Brain microvascular endothelial cell (primary cell): ENCODE results near the gene ALPG.
"Not testable (repeated sequence)": the region's sequence is repeated elsewhere in the genome, so short reads cannot be mapped to it uniquely, and the experiment has no call there.

ENCODE experiments used
- DNase-seq: peaks from one replicate; pipeline ENCODE4 v3.0.0-alpha.2; 2020
- H3K27ac ChIP-seq: fragments of 250-450 bp; sonication (Bioruptor Pico); 2 replicates; pipeline ENCODE4 v1.5.1; 2020; ENCODE audit warnings: mild to moderate bottlenecking, moderate library complexity
- H3K27me3 ChIP-seq: fragments of 250-450 bp; sonication (Bioruptor Pico); replicated peaks from 2 replicates; pipeline ENCODE4 v1.5.1; 2020; ENCODE audit warnings: mild to moderate bottlenecking
- H3K36me3 ChIP-seq: fragments of 250-450 bp; sonication (Bioruptor Pico); replicated peaks from 2 replicates; pipeline ENCODE4 v1.5.1; 2020; ENCODE audit warnings: mild to moderate bottlenecking
- H3K4me3 ChIP-seq: 2 replicates; pipeline ENCODE4 v1.5.1; 2011; ENCODE audit warnings: low read depth, mild to moderate bottlenecking, control low read depth, low read length, moderate library complexity
- CTCF ChIP-seq: IDR thresholded peaks from 2 replicates; pipeline ENCODE4 v1.5.1; 2011; ENCODE audit warnings: low read depth, mild to moderate bottlenecking, moderate library complexity, low read length, control low read depth, inconsistent platforms; ENCODE audit errors: missing control alignments
- in situ Hi-C: cut with HindIII; loops from 2 replicates; pipeline ENCODE4 v1.10.0; 2017; ENCODE audit warnings: low sequenced_read_pairs, low pct_ligation_motif_present

ALPG gene

GRCh38 chr2:232396683-232397082 lies 10.0 kb upstream of the ALPG start:
- in situ Hi-C loops: no loop called here
- TF ChIP-seq CTCF: no peak
- no peak overlapping the region for H3K4me3 ChIP-seq
- no peak for DNase-seq
- H3K27me3 ChIP-seq: no peaks in the 10 kb centered on the region
- no peak overlapping the region for H3K27ac ChIP-seq
- no peaks in the 10 kb centered on the region for H3K36me3 ChIP-seq

GRCh38 chr2:232398293-232399034 lies 8.2 kb upstream of the ALPG start:
- in situ Hi-C loops: no loop called here
- no peaks in the 10 kb centered on the region for H3K36me3 ChIP-seq
- H3K4me3 ChIP-seq: no peak overlapping the region
- no peak for TF ChIP-seq CTCF
- DNase-seq: no peak
- no peak overlapping the region for H3K27ac ChIP-seq
- no peaks in the 10 kb centered on the region for H3K27me3 ChIP-seq

GRCh38 chr2:232400256-232401015 lies 6.2 kb upstream of the ALPG start:
- DNase-seq: no peak
- H3K27me3 ChIP-seq: no peaks in the 10 kb centered on the region
- in situ Hi-C loops: no loop called here
- no peak for TF ChIP-seq CTCF
- no peak overlapping the region for H3K4me3 ChIP-seq
- H3K36me3 ChIP-seq: no peaks in the 10 kb centered on the region
- H3K27ac ChIP-seq: no peak overlapping the region

GRCh38 chr2:232402518-232402917 lies 4.1 kb upstream of the ALPG start:
- Histone ChIP-seq H3K27ac (no peak overlapping the region), H3K27me3 (no peaks in the 10 kb centered on the region), H3K4me3 (no peak overlapping the region), H3K36me3 (no peaks in the 10 kb centered on the region)
- no peak for DNase-seq
- no peak for TF ChIP-seq CTCF
- in situ Hi-C loops: no loop called here

GRCh38 chr2:232405943-232406510 lies 617 bp upstream of the ALPG start:
- Histone ChIP-seq H3K4me3 (no peak overlapping the region), H3K36me3 (no peaks in the 10 kb centered on the region), H3K27me3 (peaks cover 2% of the 10 kb centered on the region), H3K27ac (no peak overlapping the region)
- in situ Hi-C loops: no loop called here
- no peak for TF ChIP-seq CTCF
- no peak for DNase-seq

- DNase-seq, H3K27me3 ChIP-seq, in situ Hi-C loops, H3K36me3 ChIP-seq, H3K4me3 ChIP-seq, H3K27ac ChIP-seq: not testable (repeated sequence)
These were observed 945 bp downstream of the ALPG start for GRCh38 chr2:232407428-232408150.

GRCh38 chr2:232408269-232408668 lies 1.6 kb downstream of the ALPG start:
- H3K36me3 ChIP-seq, in situ Hi-C loops, H3K27me3 ChIP-seq, H3K27ac ChIP-seq, H3K4me3 ChIP-seq, DNase-seq: not testable (repeated sequence)

- peaks cover 11% of the 10 kb centered on the region for H3K27me3 ChIP-seq
- H3K27ac ChIP-seq, in situ Hi-C loops, H3K36me3 ChIP-seq, DNase-seq, H3K4me3 ChIP-seq: not testable (repeated sequence)
These were observed 3.0 kb downstream of the ALPG start for GRCh38 chr2:232409617-232410016.
